NCI-H1105 treated with DMSO at 0.1 percent for 48 hours (cell line): ENCODE data around the gene FOXK2.

Source experiments
- DNase-seq: peaks from one replicate; lab custom pipeline; 2025; lab: John Stamatoyannopoulos, UW

Gene FOXK2

GRCh38 chr17:82644148-82644547 lies 124.6 kb downstream of the FOXK2 start:
- no peak for DNase-seq

- DNase-seq: no peak
Observed at GRCh38 chr17:82645516-82645915, 126.0 kb downstream of the FOXK2 start.

- no peak for DNase-seq
Observed at GRCh38 chr17:82647593-82648164, 128.1 kb downstream of the FOXK2 start.

GRCh38 chr17:82648165-82648668 lies 128.7 kb downstream of the FOXK2 start, which contains the start of gene WDR45B:
Gene WDR45B (minus strand): TSS chr17:82648444. CDS start chr17:82648340, 104 bp downstream.
- peak; percentile 83 for DNase-seq

- DNase-seq: peak; percentile 26
Observed at GRCh38 chr17:82648742-82649331, 129.3 kb downstream of the FOXK2 start.

- no peak for DNase-seq
Observed at GRCh38 chr17:82649501-82650261, 130.1 kb downstream of the FOXK2 start.

- DNase-seq: no peak
Observed at GRCh38 chr17:82650723-82651122, 131.2 kb downstream of the FOXK2 start.

GRCh38 chr17:82653651-82654528 lies 134.4 kb downstream of the FOXK2 start:
- DNase-seq: no peak
